HCT116 (cell line): Measurements from ENCODE around the gene FAM81A. TPM values are rescaled to one million over a fixed set of nuclear protein-coding genes. Genes with fewer than 3 reads are reported as not detected.
"Not testable (repeated sequence)": the region's sequence is repeated elsewhere in the genome, so short reads cannot be mapped to it uniquely, and the experiment has no call there.

Experiments
- ATAC-seq: fragments of 200-7000 bp; cut with Tn5 transposase; 2 replicates; pipeline ENCODE4 v1.9.1; 2020; ENCODE audit warnings: mild to moderate bottlenecking, moderate library complexity
- BruUV-seq: library from RNA; stranded (reverse); fragments of 400-500 nt; replicated peaks from 2 replicates; lab custom pipeline; 2021; lab: Mats Ljungman, UMichigan
- CTCF ChIA-PET: fragments of 300-600 bp; sonication (Branson Sonifier 250); formaldehyde crosslinking; loops from one replicate; lab custom pipeline; 2021; ENCODE audit warnings: antibody characterized with exemption; lab: Charles Lee
- POLR2A ChIA-PET: fragments of 300-600, 350-600 bp; sonication (Branson Sonifier 250); formaldehyde crosslinking; loops from one replicate; lab custom pipeline; 2021; ENCODE audit warnings: antibody characterized with exemption; lab: Charles Lee
- RAD21 ChIA-PET, 2 experiments: fragments of 300-600 bp; sonication (Branson Sonifier 250); formaldehyde crosslinking; loops; one replicate each; lab custom pipeline; 2023; ENCODE audit warnings: low total read pairs in 2 of 2; ENCODE audit not compliant: uncharacterized antibody in 2 of 2, unreplicated experiment in 2 of 2, low non-redundant PET in 1 of 2; lab: Charles Lee
- DNase-seq: peaks from one replicate; pipeline ENCODE4 v3.0.0-alpha.2; 2010; ENCODE audit warnings: low read depth, low spot score
- H2AFZ ChIP-seq: fragments of 200-600 bp; shearing (Covaris generic), sonication (generic); 2 replicates; pipeline ENCODE4 v1.6.1; 2017; ENCODE audit warnings: low read depth, mixed run types, mixed read lengths, antibody characterized with exemption, low read length; ENCODE audit not compliant: poor library complexity, severe bottlenecking
- H3K27ac ChIP-seq: 2 replicates; pipeline ENCODE4 v1.5.1; 2012; ENCODE audit warnings: low read depth, low read length
- H3K27me3 ChIP-seq: fragments of 200-600 bp; sonication (generic); 2 replicates; pipeline ENCODE4 v1.6.1; 2016; ENCODE audit warnings: mixed run types, low read length, mixed read lengths; ENCODE audit not compliant: insufficient read depth
- H3K36me3 ChIP-seq, 2 experiments: fragments of 200-500 bp in 1 of 2; fragments of 200-600 bp in 1 of 2; sonication (Bioruptor generic) in 1 of 2; sonication (generic) in 1 of 2; 2 replicates each; pipeline versions ENCODE4 v1.5.1 to v1.6.1; 2014 to 2016; ENCODE audit warnings: low read length in 2 of 2, inconsistent platforms in 1 of 2, mixed read lengths in 1 of 2, mixed run types in 1 of 2; ENCODE audit not compliant: insufficient read depth in 2 of 2, control insufficient read depth in 1 of 2
- H3K4me1 ChIP-seq, 2 experiments: fragments of 200-600 bp in 1 of 2; sonication (generic) in 1 of 2; 2 replicates each; pipeline versions ENCODE4 v1.5.1 to v1.6.1; 2012 to 2017; ENCODE audit warnings: low read length in 2 of 2, inconsistent platforms in 1 of 2, mild to moderate bottlenecking in 1 of 2, mixed read lengths in 1 of 2, mixed run types in 1 of 2, moderate library complexity in 1 of 2; ENCODE audit not compliant: insufficient read depth in 2 of 2, control insufficient read depth in 1 of 2
- H3K4me2 ChIP-seq: fragments of 200-600 bp; sonication (generic); 2 replicates; pipeline ENCODE4 v1.6.1; 2017; ENCODE audit warnings: mixed run types, low read length, mixed read lengths
- H3K4me3 ChIP-seq, 2 experiments: fragments of 200-600 bp in 1 of 2; sonication (generic) in 1 of 2; replicated peaks in 1 of 2; 2 replicates each; pipeline ENCODE4 v1.5.1; 2011 to 2016; ENCODE audit warnings: low read length in 2 of 2, control low read depth in 1 of 2, low read depth in 1 of 2, mild to moderate bottlenecking in 1 of 2, mixed read lengths in 1 of 2, mixed run types in 1 of 2
- H3K79me2 ChIP-seq: fragments of 200-600 bp; sonication (generic); 2 replicates; pipeline ENCODE4 v1.6.1; 2017; ENCODE audit warnings: mild to moderate bottlenecking, mixed run types, low read length, moderate library complexity, mixed read lengths; ENCODE audit not compliant: insufficient read depth
- H3K9ac ChIP-seq: fragments of 200-600 bp; sonication (generic); 2 replicates; pipeline ENCODE4 v1.6.1; 2016; ENCODE audit warnings: low read length, mixed read lengths
- H3K9me2 ChIP-seq: fragments of 200-600 bp; sonication (generic), shearing (Covaris generic); 2 replicates; pipeline ENCODE4 v1.6.1; 2017; ENCODE audit warnings: mixed run types, mild to moderate bottlenecking, moderate library complexity; ENCODE audit not compliant: insufficient read depth
- H3K9me3 ChIP-seq, 2 experiments: fragments of 200-500 bp in 1 of 2; fragments of 200-600 bp in 1 of 2; sonication (Bioruptor generic) in 1 of 2; sonication (generic) in 1 of 2; 2 replicates each; pipeline ENCODE4 v1.6.1; 2014 to 2017; ENCODE audit warnings: low read length in 2 of 2, mixed read lengths in 2 of 2, inconsistent platforms in 1 of 2, low read depth in 1 of 2, mild to moderate bottlenecking in 1 of 2, mixed run types in 1 of 2, moderate library complexity in 1 of 2; ENCODE audit not compliant: control insufficient read depth in 1 of 2, insufficient read depth in 1 of 2
- H4K20me1 ChIP-seq: fragments of 200-600 bp; sonication (generic), shearing (Covaris generic); 2 replicates; pipeline ENCODE4 v1.6.1; 2017; ENCODE audit warnings: mixed run types, mild to moderate bottlenecking, moderate library complexity; ENCODE audit not compliant: insufficient read depth
- ELF1 ChIP-seq: IDR thresholded peaks from 2 replicates; pipeline ENCODE4 v1.6.1; 2012; ENCODE audit warnings: low read depth, borderline replicate concordance
- REST ChIP-seq: IDR thresholded peaks from 2 replicates; pipeline ENCODE4 v1.6.1; 2012; ENCODE audit warnings: low read depth
- SRF ChIP-seq: IDR thresholded peaks from 2 replicates; pipeline ENCODE4 v1.6.1; 2012; ENCODE audit warnings: low read depth
- TCF7L2 ChIP-seq: IDR thresholded peaks from 2 replicates; pipeline ENCODE4 v1.7.0; 2011; ENCODE audit warnings: borderline replicate concordance, inconsistent platforms; ENCODE audit not compliant: insufficient read depth, insufficient read length; ENCODE audit errors: extremely low read depth
- intact Hi-C: fragments of 100-400 bp; cut with micrococcal nuclease; formaldehyde crosslinking; loops from 2 replicates; pipeline ENCODE4 v1.10.0; 2022
- total RNA-seq: library from RNA; stranded (reverse); gene quantifications from one replicate; pipeline ENCODE4 v1.2.1, GENCODE V29; 2021; ENCODE audit not compliant: unreplicated experiment

The FAM81A gene
- total RNA-seq, 1 experiment from 2014 or later = 6.6 TPM

- Histone ChIP-seq H3K27ac (no peak overlapping the region), H3K79me2 (no peaks in the 10 kb centered on the region), H3K27me3 (no peaks in the 10 kb centered on the region), H3K4me1 (no peaks in the 10 kb centered on the region), H3K9me2 (no peaks in the 10 kb centered on the region), H3K4me2 (no peak overlapping the region), H3K9ac (no peak overlapping the region), H4K20me1 (no peaks in the 10 kb centered on the region), H3K9me3 (no peaks in the 10 kb centered on the region), H2AFZ (no peak overlapping the region), H3K4me3 (no peak overlapping the region), H3K36me3 (no peaks in the 10 kb centered on the region)
- ChIA-PET CTCF (no interaction called here), POLR2A (no interaction called here), RAD21 (no interaction called here)
- BruUV-seq = no TSS peak
- no peak for ATAC-seq
- TF ChIP-seq REST (no peak), TCF7L2 (no peak), SRF (no peak), ELF1 (no peak)
- no peak for DNase-seq
- intact Hi-C loops = no loop called here
Observed at GRCh38 chr15:59473226-59473625, 35.2 kb downstream of the FAM81A start.

GRCh38 chr15:59475161-59475560 lies 37.2 kb downstream of the FAM81A start:
- POLR2A ChIA-PET, H2AFZ ChIP-seq, H3K27ac ChIP-seq, H3K27me3 ChIP-seq, intact Hi-C loops, H3K4me1 ChIP-seq, H3K79me2 ChIP-seq, BruUV-seq, CTCF ChIA-PET, H3K9ac ChIP-seq, H3K4me2 ChIP-seq, H4K20me1 ChIP-seq, H3K9me2 ChIP-seq, H3K4me3 ChIP-seq, ATAC-seq, DNase-seq, H3K9me3 ChIP-seq, H3K36me3 ChIP-seq: not testable (repeated sequence)
- RAD21 ChIA-PET = interaction anchor here in 1 of 2 experiments (0.6 kb wide), 1 partner anchor 111 kb away, joined by 3 read pairs; no protein-coding TSS in a partner anchor
